Loucy (cell line): ENCODE data around the gene SPRR3.

ENCODE experiments used
- H2AFZ ChIP-seq: fragments of 200-600 bp; sonication (generic); 2 replicates; pipeline ENCODE4 v1.6.0; 2016; ENCODE audit warnings: antibody characterized with exemption, mild to moderate bottlenecking, low read length, moderate library complexity
- H3F3A ChIP-seq: fragments of 200-600 bp; 2 replicates; pipeline ENCODE4 v1.6.0; 2016; ENCODE audit warnings: antibody characterized with exemption, low read depth, mild to moderate bottlenecking
- H3K27me3 ChIP-seq: fragments of 200-600 bp; sonication (generic); 2 replicates; pipeline ENCODE4 v1.6.1; 2014; ENCODE audit warnings: low read length, mild to moderate bottlenecking; ENCODE audit not compliant: insufficient read depth, poor library complexity, severe bottlenecking
- H3K36me3 ChIP-seq: fragments of 200-600 bp; sonication (generic); 2 replicates; pipeline ENCODE4 v1.6.1; 2016; ENCODE audit warnings: low read length; ENCODE audit not compliant: insufficient read depth
- H3K4me1 ChIP-seq: fragments of 200-600 bp; sonication (generic); 2 replicates; pipeline ENCODE4 v1.5.1; 2014; ENCODE audit warnings: low read length, mild to moderate bottlenecking; ENCODE audit not compliant: insufficient read depth, poor library complexity, severe bottlenecking
- H3K4me2 ChIP-seq: fragments of 200-600 bp; sonication (generic); 2 replicates; pipeline ENCODE4 v1.6.0; 2014; ENCODE audit warnings: antibody characterized with exemption, low read length, low read depth, mild to moderate bottlenecking; ENCODE audit not compliant: poor library complexity, severe bottlenecking
- H3K4me3 ChIP-seq: fragments of 200-600 bp; sonication (generic); 2 replicates; pipeline ENCODE4 v1.5.1; 2014; ENCODE audit warnings: low read length, mild to moderate bottlenecking, mixed read lengths; ENCODE audit not compliant: poor library complexity, severe bottlenecking
- H3K79me2 ChIP-seq: fragments of 200-600 bp; sonication (generic); 2 replicates; pipeline ENCODE4 v1.6.1; 2014; ENCODE audit warnings: low read length; ENCODE audit not compliant: insufficient read depth
- H3K9ac ChIP-seq: fragments of 200-600 bp; sonication (generic); 2 replicates; pipeline ENCODE4 v1.6.0; 2014; ENCODE audit warnings: mild to moderate bottlenecking, low read depth, low read length, moderate library complexity; ENCODE audit not compliant: poor library complexity, severe bottlenecking
- H3K9me2 ChIP-seq: fragments of 200-600 bp; sonication (generic); replicated peaks from 2 replicates; pipeline ENCODE4 v1.6.1; 2016; ENCODE audit warnings: low read depth, low read length, mixed read lengths
- H3K9me3 ChIP-seq: fragments of 200-600 bp; sonication (generic); 2 replicates; pipeline ENCODE4 v1.6.1; 2014; ENCODE audit warnings: mild to moderate bottlenecking, antibody characterized with exemption, low read length, low read depth; ENCODE audit not compliant: insufficient read depth
- H4K20me1 ChIP-seq: fragments of 200-600 bp; sonication (generic); 2 replicates; pipeline ENCODE4 v1.6.0; 2014; ENCODE audit warnings: antibody characterized with exemption, low read length, mild to moderate bottlenecking; ENCODE audit not compliant: insufficient read depth, poor library complexity, severe bottlenecking
- EZH2phosphoT487 ChIP-seq: fragments of 200-600 bp; IDR thresholded peaks from 2 replicates; pipeline ENCODE4 v1.6.1; 2018; ENCODE audit warnings: antibody characterized with exemption, mild to moderate bottlenecking, moderate library complexity, borderline replicate concordance
- TF ChIP-seq, protein P1 (sequence below): fragments of 200-600 bp; sonication (generic); conservative IDR thresholded peaks from 2 replicates; pipeline ENCODE4 v1.5.1; 2014; ENCODE audit warnings: mild to moderate bottlenecking, antibody characterized with exemption, low read length

SPRR3 gene

DNA sequence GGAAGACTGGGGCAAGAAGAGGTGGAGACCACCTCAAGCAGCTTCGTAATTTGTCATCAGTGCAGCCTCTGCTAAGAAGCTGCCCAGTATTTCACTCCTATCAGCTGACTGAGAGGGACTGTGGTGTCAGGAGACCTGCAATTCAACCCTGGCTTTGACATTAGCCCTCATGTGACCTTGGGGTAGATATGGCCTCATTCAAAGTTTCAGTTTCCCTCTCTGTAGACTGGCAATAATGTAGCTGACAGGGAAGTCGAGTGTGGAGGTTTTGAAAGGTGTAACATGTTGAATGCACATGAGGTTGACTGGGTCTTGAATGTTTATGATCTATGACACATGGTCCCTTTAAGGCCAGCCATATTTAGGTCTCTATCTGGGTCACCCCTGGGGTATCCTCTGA, 33.3 kb upstream of the SPRR3 start:
- H4K20me1 ChIP-seq = no peaks in the 10 kb centered on the region
- H3K27me3 ChIP-seq = peaks cover 13% of the 10 kb centered on the region
- no peaks in the 10 kb centered on the region for H3K36me3 ChIP-seq
- no peak overlapping the region for H3K4me2 ChIP-seq
- TF ChIP-seq, protein P1, sequence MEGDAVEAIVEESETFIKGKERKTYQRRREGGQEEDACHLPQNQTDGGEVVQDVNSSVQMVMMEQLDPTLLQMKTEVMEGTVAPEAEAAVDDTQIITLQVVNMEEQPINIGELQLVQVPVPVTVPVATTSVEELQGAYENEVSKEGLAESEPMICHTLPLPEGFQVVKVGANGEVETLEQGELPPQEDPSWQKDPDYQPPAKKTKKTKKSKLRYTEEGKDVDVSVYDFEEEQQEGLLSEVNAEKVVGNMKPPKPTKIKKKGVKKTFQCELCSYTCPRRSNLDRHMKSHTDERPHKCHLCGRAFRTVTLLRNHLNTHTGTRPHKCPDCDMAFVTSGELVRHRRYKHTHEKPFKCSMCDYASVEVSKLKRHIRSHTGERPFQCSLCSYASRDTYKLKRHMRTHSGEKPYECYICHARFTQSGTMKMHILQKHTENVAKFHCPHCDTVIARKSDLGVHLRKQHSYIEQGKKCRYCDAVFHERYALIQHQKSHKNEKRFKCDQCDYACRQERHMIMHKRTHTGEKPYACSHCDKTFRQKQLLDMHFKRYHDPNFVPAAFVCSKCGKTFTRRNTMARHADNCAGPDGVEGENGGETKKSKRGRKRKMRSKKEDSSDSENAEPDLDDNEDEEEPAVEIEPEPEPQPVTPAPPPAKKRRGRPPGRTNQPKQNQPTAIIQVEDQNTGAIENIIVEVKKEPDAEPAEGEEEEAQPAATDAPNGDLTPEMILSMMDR = no peak
- TF ChIP-seq EZH2phosphoT487 = no peak
- no peak overlapping the region for H3K4me3 ChIP-seq
- no peak overlapping the region for H2AFZ ChIP-seq
- H3K9me3 ChIP-seq = no peaks in the 10 kb centered on the region
- no peaks in the 10 kb centered on the region for H3K4me1 ChIP-seq
- no peak overlapping the region for H3K9ac ChIP-seq
- H3K9me2 ChIP-seq = no peaks in the 10 kb centered on the region
- no peaks in the 10 kb centered on the region for H3F3A ChIP-seq
- H3K79me2 ChIP-seq = no peaks in the 10 kb centered on the region

DNA sequence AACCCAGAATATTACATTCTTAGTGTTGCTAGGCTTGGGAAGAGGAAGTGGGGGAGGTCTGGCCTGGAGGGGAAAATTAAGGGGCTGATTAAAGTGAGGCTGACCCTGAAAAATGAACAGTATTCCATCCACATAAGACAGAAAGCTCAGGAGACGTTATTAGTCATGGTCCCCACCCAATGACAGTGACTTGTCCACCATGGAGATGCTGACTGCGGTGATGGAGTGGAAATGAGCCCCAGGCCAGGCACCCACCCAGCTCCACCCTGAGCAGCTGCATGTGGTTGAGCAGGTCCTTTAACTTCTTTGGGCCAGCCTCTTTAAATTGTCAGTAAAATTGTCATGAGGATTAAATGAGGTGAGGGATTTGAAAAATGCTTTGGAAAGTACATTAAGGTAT, 32.5 kb upstream of the SPRR3 start:
- Histone ChIP-seq H2AFZ (no peak overlapping the region), H3K79me2 (no peaks in the 10 kb centered on the region), H3K27me3 (peaks cover 13% of the 10 kb centered on the region), H3K9ac (no peak overlapping the region), H4K20me1 (no peaks in the 10 kb centered on the region), H3K9me2 (no peaks in the 10 kb centered on the region), H3K4me2 (no peak overlapping the region), H3F3A (no peaks in the 10 kb centered on the region), H3K36me3 (no peaks in the 10 kb centered on the region), H3K4me1 (no peaks in the 10 kb centered on the region), H3K9me3 (no peaks in the 10 kb centered on the region), H3K4me3 (no peak overlapping the region)
- TF ChIP-seq EZH2phosphoT487 = no peak
- TF ChIP-seq, protein P1 = no peak

DNA sequence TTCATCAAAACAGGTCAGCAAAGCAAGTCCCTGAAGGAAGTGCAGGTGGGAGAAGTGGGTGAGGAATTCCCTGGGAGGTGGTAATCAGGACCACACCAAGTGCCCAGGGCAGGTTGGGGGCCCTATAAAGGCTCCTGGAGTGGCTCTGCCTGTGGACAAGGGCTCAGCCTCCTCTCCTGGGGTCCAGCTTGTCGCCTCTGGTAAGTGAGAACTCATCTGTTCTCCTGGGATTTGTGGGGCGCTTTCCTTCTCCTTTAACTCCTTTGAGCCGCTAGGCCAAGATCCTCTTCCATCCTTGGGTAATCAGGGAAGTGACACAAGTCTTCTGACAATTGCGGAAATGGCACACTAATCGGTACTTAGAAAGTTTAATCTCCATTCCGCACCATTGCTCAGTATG, 31.1 kb upstream of the SPRR3 start, which contains the start of gene SPRR4:
TSS of gene SPRR4 (plus strand) at position 154 of the 400 bp plus-strand sequence. CDS start 1,243 bp downstream, outside the sequence.
- Histone ChIP-seq H3K9me3 (no peaks in the 10 kb centered on the region), H3F3A (no peaks in the 10 kb centered on the region), H3K4me2 (no peak within 1 kb of the TSS), H3K27me3 (peaks cover 13% of the 10 kb centered on the region), H3K9ac (no peak within 1 kb of the TSS), H4K20me1 (no peaks in the 10 kb centered on the region), H3K36me3 (no peaks in the 10 kb centered on the region), H3K9me2 (no peaks in the 10 kb centered on the region), H3K4me3 (no peak within 1 kb of the TSS), H2AFZ (no peak within 1 kb of the TSS), H3K4me1 (no peaks in the 10 kb centered on the region), H3K79me2 (no peaks in the 10 kb centered on the region)
- TF ChIP-seq, protein P1 = no peak
- no peak for TF ChIP-seq EZH2phosphoT487
